NCI-H187 treated with DMSO at 0.1 percent for 48 hours (cell line): ENCODE measurements around the gene MYO1B.
"Not testable (repeated sequence)": the region's sequence is repeated elsewhere in the genome, so short reads cannot be mapped to it uniquely, and the experiment has no call there.

Source experiments
- DNase-seq: peaks from one replicate; lab custom pipeline; 2025; lab: John Stamatoyannopoulos, UW

Gene MYO1B

GRCh38 chr2:191410646-191411436, 165.6 kb downstream of the MYO1B start:
- DNase-seq, result no peak

- DNase-seq, result no peak
Measured at GRCh38 chr2:191411472-191411871, 166.3 kb downstream of the MYO1B start.

GRCh38 chr2:191412353-191412752, 167.1 kb downstream of the MYO1B start:
- DNase-seq, result no peak

- DNase-seq, result no peak
Measured at GRCh38 chr2:191415101-191415500, 169.9 kb downstream of the MYO1B start.

DNA sequence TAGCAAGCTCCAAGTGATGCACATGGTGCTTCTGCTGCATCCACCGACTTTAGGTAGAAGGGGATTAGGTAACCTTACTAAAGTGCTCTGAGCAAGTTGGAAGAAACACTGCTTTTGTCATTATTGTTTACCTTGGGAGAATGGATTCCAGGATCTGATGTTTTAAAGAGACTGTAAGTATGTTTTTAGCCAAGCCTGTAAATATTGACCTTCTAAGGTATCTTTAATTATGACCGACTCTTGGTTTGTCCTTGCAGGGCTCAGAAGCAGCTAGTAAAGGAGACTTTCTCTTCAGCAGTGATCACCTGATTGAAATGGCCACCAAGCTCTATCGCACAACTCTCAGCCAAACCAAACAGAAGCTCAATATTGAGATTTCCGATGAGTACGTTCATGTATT, 170.7 kb downstream of the MYO1B start:
- no peak for DNase-seq

- no peak for DNase-seq
Measured at GRCh38 chr2:191417746-191418145, 172.5 kb downstream of the MYO1B start.

GRCh38 chr2:191421950-191422349, 176.7 kb downstream of the MYO1B start:
- DNase-seq, result no peak

GRCh38 chr2:191427031-191427430, 181.8 kb downstream of the MYO1B start:
- DNase-seq, result no peak

DNA sequence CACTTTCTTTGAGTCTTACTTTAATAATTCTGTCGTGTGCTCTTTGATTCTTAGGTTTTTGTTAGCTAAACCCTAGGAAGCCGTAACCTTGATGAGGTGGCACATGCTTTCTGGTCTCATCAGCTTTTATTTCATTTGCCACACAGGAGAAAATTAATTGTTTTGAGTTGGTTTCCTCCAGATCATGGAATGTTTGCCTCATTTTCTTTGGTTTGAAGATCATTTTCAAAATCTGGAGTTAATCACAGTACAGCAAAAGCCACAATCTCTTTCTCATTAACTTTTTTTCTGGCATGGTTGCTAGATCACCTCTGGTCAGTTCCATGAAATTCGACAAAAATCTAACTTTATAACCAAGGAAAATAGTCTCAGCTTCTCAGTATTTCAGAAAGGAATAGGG, 182.9 kb downstream of the MYO1B start:
- DNase-seq, result no peak

DNA sequence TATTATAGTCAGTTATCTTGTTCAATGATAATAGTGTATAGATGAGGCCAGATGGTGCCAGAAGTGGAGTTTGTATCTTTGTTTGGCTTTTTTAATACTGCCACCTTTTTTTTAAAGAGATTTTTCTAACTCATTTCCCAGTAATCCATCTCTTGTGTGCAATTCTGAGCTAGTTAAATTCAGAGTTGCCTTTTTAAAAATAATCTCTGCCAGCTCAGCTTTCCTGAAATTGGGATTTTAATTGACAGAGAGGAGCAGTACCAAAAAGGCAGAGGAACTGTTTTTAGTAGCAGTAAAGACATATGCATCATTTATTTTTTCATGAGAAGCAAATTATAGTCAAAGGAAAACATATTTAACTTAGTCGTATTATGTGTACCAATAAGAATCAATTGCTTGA, 185.3 kb downstream of the MYO1B start:
- DNase-seq, result no peak

- no peak for DNase-seq
Measured at GRCh38 chr2:191432121-191432520, 186.9 kb downstream of the MYO1B start.

- no peak for DNase-seq
Measured at GRCh38 chr2:191434072-191434471, 188.9 kb downstream of the MYO1B start.

DNA sequence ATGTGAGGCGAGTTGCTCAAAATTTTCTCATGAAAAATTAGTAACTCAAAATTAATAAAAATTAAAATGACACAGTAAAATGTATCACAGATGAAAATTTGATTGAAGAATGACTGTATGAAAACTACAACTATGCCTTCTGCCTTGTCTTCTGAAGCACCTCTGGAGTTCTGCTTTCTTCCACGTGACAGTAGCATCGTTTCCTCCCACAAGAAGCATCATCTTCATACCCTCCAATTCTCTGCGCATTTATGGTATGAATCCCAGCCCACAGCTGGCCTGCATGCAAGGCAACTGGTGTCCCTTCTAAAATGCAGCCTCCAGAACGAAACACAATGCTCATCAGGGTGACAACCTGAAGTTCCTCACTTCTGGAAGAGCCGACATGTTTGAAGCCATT, 189.9 kb downstream of the MYO1B start:
- no peak for DNase-seq

- DNase-seq, result no peak
Measured at GRCh38 chr2:191436368-191437055, 191.3 kb downstream of the MYO1B start.

GRCh38 chr2:191439481-191439880, 194.3 kb downstream of the MYO1B start:
- no peak for DNase-seq

DNA sequence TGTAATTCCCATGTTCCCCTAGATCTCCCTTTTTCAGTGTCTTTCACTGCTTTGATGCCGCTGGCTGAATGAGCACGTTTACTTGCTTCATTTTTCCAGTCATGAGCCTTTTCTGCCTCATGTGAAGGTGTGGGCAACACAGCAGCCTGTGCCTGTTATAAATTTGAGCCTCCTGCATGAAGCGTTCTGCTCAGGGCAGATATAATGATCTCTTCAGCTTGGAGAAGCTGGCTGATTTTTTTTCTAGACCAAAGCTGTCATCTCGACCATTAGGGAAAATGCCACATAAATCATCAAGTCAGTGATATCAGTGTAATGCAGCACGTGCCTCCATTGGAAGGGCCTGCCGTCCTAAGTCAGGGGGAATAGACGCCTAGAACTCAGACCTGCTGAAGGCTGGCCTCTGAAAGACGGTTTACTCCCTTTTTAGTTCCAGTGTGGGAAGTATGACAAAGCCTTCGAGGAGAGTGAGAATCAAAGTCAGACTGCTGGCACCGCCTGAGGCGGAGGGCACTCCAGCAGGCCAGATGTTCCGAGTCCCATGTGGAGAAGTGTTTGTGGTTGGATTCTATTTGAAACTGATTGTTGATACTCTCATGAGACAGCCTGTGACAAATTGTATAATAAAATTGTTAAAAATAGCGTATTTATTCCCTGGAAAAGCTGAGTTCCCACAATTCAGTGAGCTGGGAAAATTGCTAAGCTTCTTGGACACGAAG, 196.5 kb downstream of the MYO1B start:
- no peak for DNase-seq

GRCh38 chr2:191443446-191443845, 198.2 kb downstream of the MYO1B start:
- no peak for DNase-seq

DNA sequence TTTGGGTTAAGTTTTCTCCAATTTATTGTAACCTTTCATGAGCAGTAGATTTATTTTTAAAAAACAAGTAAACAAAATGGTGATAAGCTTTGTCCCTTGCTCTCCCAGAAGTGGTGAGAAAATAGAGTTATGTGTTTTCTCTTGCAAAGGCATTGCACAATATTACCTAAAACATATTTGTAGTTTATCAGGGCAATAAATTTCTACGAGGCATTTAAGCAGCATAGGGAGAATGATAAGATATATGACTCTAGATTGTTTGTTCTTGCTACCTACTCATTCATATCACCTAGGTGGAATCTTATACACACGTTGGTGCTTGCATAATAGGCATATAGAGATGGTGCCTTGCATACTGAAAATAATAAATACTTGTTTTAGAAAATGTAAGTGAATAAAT, 201.7 kb downstream of the MYO1B start:
- no peak for DNase-seq

GRCh38 chr2:191451116-191451515, 205.9 kb downstream of the MYO1B start:
- no peak for DNase-seq

DNA sequence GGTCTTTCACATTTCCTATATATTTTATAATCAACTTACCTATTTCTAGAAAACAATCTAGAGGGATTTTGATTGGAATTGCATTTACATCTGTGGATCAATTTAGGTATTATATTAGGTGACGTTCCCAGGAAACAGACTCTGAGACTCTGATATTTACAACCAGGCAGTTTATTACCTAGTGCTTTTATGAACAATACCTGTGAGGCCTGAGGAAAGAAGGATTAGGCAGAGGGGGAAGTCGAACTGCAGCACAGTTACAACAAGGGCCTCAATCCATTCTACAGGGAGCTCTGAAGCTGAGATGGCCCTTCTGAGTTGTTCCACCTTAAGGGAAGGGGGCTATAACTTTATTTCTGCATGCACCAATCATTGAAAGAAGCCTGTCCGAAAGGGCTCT, 206.9 kb downstream of the MYO1B start:
- DNase-seq, result no peak

GRCh38 chr2:191453761-191454160, 208.6 kb downstream of the MYO1B start:
- DNase-seq, result no peak

DNA sequence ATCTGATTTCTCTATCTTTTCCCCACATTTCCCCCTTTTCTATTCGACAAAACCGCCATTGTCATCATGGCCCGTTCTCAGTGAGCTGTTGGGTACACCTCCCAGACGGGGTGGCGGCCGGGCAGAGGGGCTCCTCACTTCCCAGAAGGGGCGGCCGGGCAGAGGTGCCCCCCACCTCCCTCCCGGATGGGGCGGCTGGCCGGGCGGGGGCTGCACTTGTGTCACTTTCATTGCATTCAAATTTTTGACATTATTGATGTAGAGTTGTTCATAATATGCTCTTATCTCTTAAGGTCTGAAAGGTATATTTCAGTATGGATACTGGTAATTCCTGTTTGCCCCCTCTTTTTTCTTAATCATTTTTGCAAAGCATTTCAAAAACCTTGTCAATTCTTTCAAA, 211.3 kb downstream of the MYO1B start:
- not testable (repeated sequence) for DNase-seq

DNA sequence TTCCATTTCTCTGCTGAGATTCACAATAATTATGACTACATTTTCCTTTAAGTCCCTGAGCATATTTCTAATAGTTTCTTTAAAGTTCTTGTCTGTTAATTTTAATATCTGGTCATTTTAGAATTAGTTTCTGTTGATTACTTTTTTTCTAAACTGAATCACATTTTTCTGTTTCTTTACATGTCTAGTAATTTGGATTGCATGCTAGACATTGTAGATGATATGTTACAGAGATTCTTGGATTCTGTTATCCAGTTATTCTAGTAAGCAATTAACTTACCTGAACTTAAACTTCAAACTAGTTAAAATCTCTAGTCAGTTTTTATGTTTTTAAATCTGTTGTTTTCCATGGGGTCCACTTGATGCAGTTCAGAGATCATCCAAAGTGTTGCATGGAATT, 214.0 kb downstream of the MYO1B start:
- DNase-seq, result no peak
